Measurements from ENCODE around the gene FBXO2.

- TF ChIP-seq CTCF (IDR thresholded peaks at IDR 0.05) (no peak), POLR2A (IDR thresholded peaks at IDR 0.05) (no peak)
These were observed 49.3 kb upstream of the FBXO2 start for GRCh38 chr1:11703357-11704193.
